Mammary epithelial cell (primary cell): Measurements from ENCODE around the gene CPSF2.

Experiments used
- EZH2 ChIP-seq: IDR thresholded peaks from 2 replicates; pipeline ENCODE4 v1.6.1; 2012; ENCODE audit warnings: low read length, inconsistent platforms, borderline replicate concordance
- TF ChIP-seq, protein P1 (sequence below), 2 donors: IDR thresholded peaks in 1 of 2; conservative IDR thresholded peaks in 1 of 2; 2 replicates each; pipeline ENCODE4 v1.5.1; 2011 to 2012; ENCODE audit warnings: inconsistent platforms in 2 of 2, low read length in 2 of 2, mild to moderate bottlenecking in 2 of 2, control low read depth in 1 of 2, low read depth in 1 of 2; ENCODE audit not compliant: insufficient read depth in 1 of 2; ENCODE audit errors: extremely low read depth in 1 of 2

GRCh38 chr14:92185559-92185958 lies 63.8 kb downstream of the CPSF2 start:
- TF ChIP-seq, protein P1, sequence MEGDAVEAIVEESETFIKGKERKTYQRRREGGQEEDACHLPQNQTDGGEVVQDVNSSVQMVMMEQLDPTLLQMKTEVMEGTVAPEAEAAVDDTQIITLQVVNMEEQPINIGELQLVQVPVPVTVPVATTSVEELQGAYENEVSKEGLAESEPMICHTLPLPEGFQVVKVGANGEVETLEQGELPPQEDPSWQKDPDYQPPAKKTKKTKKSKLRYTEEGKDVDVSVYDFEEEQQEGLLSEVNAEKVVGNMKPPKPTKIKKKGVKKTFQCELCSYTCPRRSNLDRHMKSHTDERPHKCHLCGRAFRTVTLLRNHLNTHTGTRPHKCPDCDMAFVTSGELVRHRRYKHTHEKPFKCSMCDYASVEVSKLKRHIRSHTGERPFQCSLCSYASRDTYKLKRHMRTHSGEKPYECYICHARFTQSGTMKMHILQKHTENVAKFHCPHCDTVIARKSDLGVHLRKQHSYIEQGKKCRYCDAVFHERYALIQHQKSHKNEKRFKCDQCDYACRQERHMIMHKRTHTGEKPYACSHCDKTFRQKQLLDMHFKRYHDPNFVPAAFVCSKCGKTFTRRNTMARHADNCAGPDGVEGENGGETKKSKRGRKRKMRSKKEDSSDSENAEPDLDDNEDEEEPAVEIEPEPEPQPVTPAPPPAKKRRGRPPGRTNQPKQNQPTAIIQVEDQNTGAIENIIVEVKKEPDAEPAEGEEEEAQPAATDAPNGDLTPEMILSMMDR (conservative IDR thresholded peaks at IDR 0.05 in 1 of 2, IDR thresholded peaks at IDR 0.05 in 1 of 2; ENCODE audit: extremely low read depth in 1 of 2, insufficient read depth in 1 of 2, low read depth in 1 of 2, low read length in 2 of 2), result no peak
- no peak for TF ChIP-seq EZH2
